ENCODE data around the gene MSANTD2. TPM values are rescaled to one million over a fixed set of nuclear protein-coding genes. Genes with fewer than 3 reads are reported as not detected.

MSANTD2 gene
- total and polyA plus RNA-seq, 2 of the 4 experiments (the other 2 are of a cell fraction): 5.0 to 6.0 TPM

GRCh38 chr11:124799348-124800225 is 619 bp downstream of the MSANTD2 start:
- peak overlapping the region; percentile 82 for H3K9ac ChIP-seq (ENCODE audit: low read depth, low read length)
- POLR2A ChIA-PET (ENCODE audit: unreplicated experiment): no interaction called here
- intact Hi-C loops (cut with micrococcal nuclease): loop anchor here (1.0 to 2.0 kb wide), 2 partner anchors 37 to 126 kb away; partner anchors contain the start of genes SIAE and SPA17
- in situ Hi-C loops (cut with MboI; ENCODE audit: low sequenced_read_pairs): loop anchor here (25.0 kb wide), 1 partner anchor 387 kb away; the partner anchor contains the start of gene OR8B4
- peak overlapping the region; percentile 85 for H4K91ac ChIP-seq (ENCODE audit: insufficient read depth, low read depth, low read length)
- H3K56ac ChIP-seq (ENCODE audit: extremely low read depth, insufficient read depth, low read length): peak overlapping the region; percentile 19; the same call in 1 of the 2 replicates
- H2BK20ac ChIP-seq (ENCODE audit: low read depth, low read length): no peak overlapping the region
- 1% methylated on average over 48 of the region's 83 CpGs; no CpG with 5 or more reads in 1 of the 2 experiments for whole genome bisulfite sequencing, 2 experiments (ENCODE audit: extremely low coverage in 2 of 2, insufficient read length in 1 of 2)
- peak overlapping the region; percentile 99 for H3K4me2 ChIP-seq (ENCODE audit: low read depth, low read length)
- no peaks in the 10 kb centered on the region for H3K36me3 ChIP-seq (ENCODE audit: control insufficient read depth, insufficient read depth, low read length)
- H3K4ac ChIP-seq (ENCODE audit: low read depth, low read length): peak overlapping the region; percentile 84
- peak; percentile 18 for DNase-seq
- TF ChIP-seq BHLHE40 (IDR thresholded peaks at IDR 0.05; ENCODE audit: low read depth, low read length): 0 out of 2 replicates have a peak, but pooled peaks have one; percentile 11
- peak; percentile 7; the same call in 1 of the 2 replicates for TF ChIP-seq MAZ (IDR thresholded peaks at IDR 0.05; ENCODE audit: borderline replicate concordance, low read depth, low read length)
- no peak for TF ChIP-seq RAD21 (IDR thresholded peaks at IDR 0.05; ENCODE audit: low read length)
- no peaks in the 10 kb centered on the region for H3K9me1 ChIP-seq (ENCODE audit: insufficient read depth, low read length)
- dilution Hi-C loops (cut with HindIII; ENCODE audit: low sequenced_read_pairs, unreplicated experiment): no loop called here
- 0 out of 2 replicates have a peak overlapping the region, but pooled peaks have one; percentile 20 for H3K18ac ChIP-seq (ENCODE audit: low read depth, low read length)
- H2BK120ac ChIP-seq (ENCODE audit: low read depth, low read length): peak overlapping the region; percentile 53; the same call in 1 of the 2 replicates
- peak; percentile 48 for ATAC-seq (ENCODE audit: low read depth)
- H3K4me3 ChIP-seq (ENCODE audit: insufficient read depth, low read depth, low read length): peak overlapping the region; percentile 68
- H3K4me1 ChIP-seq (ENCODE audit: control insufficient read depth, insufficient read depth, low read length): peaks cover 4% of the 10 kb centered on the region
- peak overlapping the region; percentile 72 for H2BK5ac ChIP-seq (ENCODE audit: low read depth, low read length, poor library complexity, severe bottlenecking)
- no TSS peak for BruUV-seq (replicated peaks)
- no peak overlapping the region for H2BK15ac ChIP-seq (ENCODE audit: low read depth, low read length)
- CTCF ChIA-PET: interaction anchor here (0.6 to 1.2 kb wide), 4 partner anchors 10 to 38 kb away, joined by 3 to 7 read pairs (median 3); no protein-coding TSS in a partner anchor
- H2AFZ ChIP-seq (replicated peaks; ENCODE audit: low read length, poor library complexity): peak overlapping the region; percentile 100
- peak overlapping the region; percentile 90 for H3K27ac ChIP-seq (ENCODE audit: insufficient read depth, low read length)
- peak overlapping the region; percentile 68 for H3K23ac ChIP-seq (ENCODE audit: low read depth, low read length)
- H3K9me3 ChIP-seq (ENCODE audit: control insufficient read depth, insufficient read depth, low read length): no peaks in the 10 kb centered on the region
- H4K8ac ChIP-seq (ENCODE audit: low read depth in 2 of 2, low read length in 2 of 2): peak overlapping the region; percentile 84 to 90; a peak in 2 of 4 replicates
- peaks cover 7 to 23% of the 10 kb centered on the region in 2 experiments for H3K79me1 ChIP-seq (ENCODE audit: low read depth in 1 of 2, low read length in 2 of 2)
- no peak overlapping the region for H2AK5ac ChIP-seq (ENCODE audit: low read depth, low read length)
- no peaks in the 10 kb centered on the region for H3K27me3 ChIP-seq (ENCODE audit: control insufficient read depth, insufficient read depth, low read length)
- peaks cover 28% of the 10 kb centered on the region for H4K20me1 ChIP-seq (ENCODE audit: insufficient read depth, low read length)
- H2AK9ac ChIP-seq (replicated peaks; ENCODE audit: low read depth, low read length, poor library complexity): peak overlapping the region; percentile 86
- H3K14ac ChIP-seq (replicated peaks; ENCODE audit: low read depth, low read length): peak overlapping the region; percentile 87; the same call in 1 of the 2 replicates
- peak overlapping the region; percentile 31; the same call in 1 of the 2 replicates for H4K5ac ChIP-seq (ENCODE audit: low read depth, low read length)
